ENCODE data around the gene TOX3.

TOX3 gene

GRCh38 chr16:52441886-52442285, 105.1 kb downstream of the TOX3 start:
- no peak for DNase-seq

GRCh38 chr16:52440248-52440647, 106.7 kb downstream of the TOX3 start:
- no peak for DNase-seq

GRCh38 chr16:52439750-52440149, 107.2 kb downstream of the TOX3 start:
- DNase-seq: no peak

- DNase-seq: no peak
Observed at GRCh38 chr16:52439171-52439701, 107.7 kb downstream of the TOX3 start.

- no peak for DNase-seq
Observed at GRCh38 chr16:52437277-52437670, 109.7 kb downstream of the TOX3 start.

- no peak for DNase-seq
Observed at GRCh38 chr16:52436339-52437276, 110.3 kb downstream of the TOX3 start.

GRCh38 chr16:52434224-52434623, 112.7 kb downstream of the TOX3 start:
- no peak for DNase-seq

- no peak for DNase-seq
Observed at GRCh38 chr16:52433643-52434042, 113.3 kb downstream of the TOX3 start.

GRCh38 chr16:52424591-52424990, 122.4 kb downstream of the TOX3 start:
- no peak for DNase-seq

GRCh38 chr16:52422307-52422706, 124.6 kb downstream of the TOX3 start:
- no peak for DNase-seq

- no peak for DNase-seq
Observed at GRCh38 chr16:52418201-52418600, 128.7 kb downstream of the TOX3 start.

GRCh38 chr16:52416888-52417287, 130.1 kb downstream of the TOX3 start:
- DNase-seq: no peak

- no peak for DNase-seq
Observed at GRCh38 chr16:52411011-52411410, 135.9 kb downstream of the TOX3 start.

GRCh38 chr16:52408191-52408845, 138.6 kb downstream of the TOX3 start:
- DNase-seq: no peak

GRCh38 chr16:52407778-52408177, 139.2 kb downstream of the TOX3 start:
- no peak for DNase-seq

- no peak for DNase-seq
Observed at GRCh38 chr16:52405441-52405840, 141.5 kb downstream of the TOX3 start.

GRCh38 chr16:52404546-52404945, 142.4 kb downstream of the TOX3 start:
- DNase-seq: no peak

GRCh38 chr16:52399116-52399515, 147.8 kb downstream of the TOX3 start:
- no peak for DNase-seq

GRCh38 chr16:52398491-52398960, 148.4 kb downstream of the TOX3 start:
- no peak for DNase-seq

GRCh38 chr16:52398021-52398420, 148.9 kb downstream of the TOX3 start:
- DNase-seq: no peak

GRCh38 chr16:52393448-52393847, 153.5 kb downstream of the TOX3 start:
- DNase-seq: no peak

GRCh38 chr16:52389045-52389444, 157.9 kb downstream of the TOX3 start:
- no peak for DNase-seq
